ENCODE results near the gene KCNQ2. TPM values are rescaled to one million over a fixed set of nuclear protein-coding genes. Genes with fewer than 3 reads are reported as not detected.

Gene KCNQ2
- polyA plus RNA-seq, 3 donors = not detected

GRCh38 chr20:63386491-63386890 is 86.0 kb downstream of the KCNQ2 start:
- intact Hi-C loops (cut with micrococcal nuclease) = no loop called here

GRCh38 chr20:63385819-63386218 is 86.6 kb downstream of the KCNQ2 start:
- Mint-ChIP-seq H3K4me3 (no peak overlapping the region), H3K9me3 (peaks cover 18 to 38% (median 25%) of the 10 kb centered on the region in 7 donors), H3K27ac (no peak overlapping the region), H3K4me1 (no peaks in the 10 kb centered on the region), H3K36me3 (no peaks in the 10 kb centered on the region), H3K27me3 (ENCODE audit: low read depth in 3 of 3) (peaks cover 1 to 19% (median 11%) of the 10 kb centered on the region in 3 donors)
- TF ChIP-seq CTCF (IDR thresholded peaks at IDR 0.05) = no peak
- H3K4me3 ChIP-seq (replicated peaks in 1 of 3; ENCODE audit: low read depth in 2 of 3, low read length in 3 of 3) = no peak overlapping the region
- H3K79me2 ChIP-seq (ENCODE audit: insufficient read depth, low read length) = no peaks in the 10 kb centered on the region
- peaks cover 29 to 30% of the 10 kb centered on the region in 2 donors for H3K9me3 ChIP-seq (replicated peaks in 1 of 2; ENCODE audit: control insufficient read depth in 1 of 2, insufficient read depth in 1 of 2, low read length in 2 of 2)
- intact Hi-C loops (cut with micrococcal nuclease) = no loop called here
- no peaks in the 10 kb centered on the region for H3K36me3 ChIP-seq (replicated peaks in 1 of 2; ENCODE audit: control insufficient read depth in 1 of 2, insufficient read depth in 2 of 2, low read length in 2 of 2)
- H2AFZ ChIP-seq (ENCODE audit: insufficient read depth, low read depth, low read length, poor library complexity, severe bottlenecking) = no peak overlapping the region
- H3K9ac ChIP-seq (ENCODE audit: insufficient read depth, low read length, poor library complexity, severe bottlenecking) = no peak overlapping the region
- no peaks in the 10 kb centered on the region for H4K20me1 ChIP-seq (ENCODE audit: insufficient read depth, low read length)
- H3K4me2 ChIP-seq (replicated peaks; ENCODE audit: extremely low read depth, low read length, poor library complexity, severe bottlenecking) = no peak overlapping the region
- no peaks in the 10 kb centered on the region for H3K4me1 ChIP-seq (ENCODE audit: control insufficient read depth in 1 of 2, insufficient read depth in 2 of 2, low read length in 2 of 2)
- 88% methylated on average over 5 of the region's 6 CpGs for WGBS (ENCODE audit: insufficient coverage)
- no peaks in the 10 kb centered on the region for H3K27me3 ChIP-seq (ENCODE audit: control insufficient read depth in 2 of 2, insufficient read depth in 2 of 2, low read length in 2 of 2)
- no peak overlapping the region for H3K27ac ChIP-seq (ENCODE audit: low read depth in 1 of 2, low read length in 2 of 2)
- DNase-seq = no peak

More at GRCh38 chr20:63386491-63386890, 86.0 kb downstream of the KCNQ2 start:
- H3K9me3 ChIP-seq (replicated peaks in 1 of 2; ENCODE audit: control insufficient read depth in 1 of 2, insufficient read depth in 1 of 2, low read length in 2 of 2) = peaks cover 29 to 30% of the 10 kb centered on the region in 2 donors
- 90% methylated on average over 16 of the region's 18 CpGs for WGBS (ENCODE audit: insufficient coverage)
- TF ChIP-seq CTCF (IDR thresholded peaks at IDR 0.05) = no peak
- no peaks in the 10 kb centered on the region for H3K36me3 ChIP-seq (replicated peaks in 1 of 2; ENCODE audit: control insufficient read depth in 1 of 2, insufficient read depth in 2 of 2, low read length in 2 of 2)
- no peak for DNase-seq
- peaks cover 1 to 17% (median 7%) of the 10 kb centered on the region in 3 donors for H3K27me3 Mint-ChIP-seq (ENCODE audit: low read depth in 3 of 3)
- H3K9ac ChIP-seq (ENCODE audit: insufficient read depth, low read length, poor library complexity, severe bottlenecking) = no peak overlapping the region
- no peaks in the 10 kb centered on the region for H3K4me1 Mint-ChIP-seq
- H3K27me3 ChIP-seq (ENCODE audit: control insufficient read depth in 2 of 2, insufficient read depth in 2 of 2, low read length in 2 of 2) = no peaks in the 10 kb centered on the region
- H4K20me1 ChIP-seq (ENCODE audit: insufficient read depth, low read length) = no peaks in the 10 kb centered on the region
- H3K27ac Mint-ChIP-seq = no peak overlapping the region
- H3K27ac ChIP-seq (ENCODE audit: low read depth in 1 of 2, low read length in 2 of 2) = no peak overlapping the region
- H3K4me1 ChIP-seq (ENCODE audit: control insufficient read depth in 1 of 2, insufficient read depth in 2 of 2, low read length in 2 of 2) = no peaks in the 10 kb centered on the region
- H2AFZ ChIP-seq (ENCODE audit: insufficient read depth, low read depth, low read length, poor library complexity, severe bottlenecking) = no peak overlapping the region
- H3K4me3 ChIP-seq (replicated peaks in 1 of 3; ENCODE audit: low read depth in 2 of 3, low read length in 3 of 3) = no peak overlapping the region
- no peaks in the 10 kb centered on the region for H3K36me3 Mint-ChIP-seq
- H3K4me2 ChIP-seq (replicated peaks; ENCODE audit: extremely low read depth, low read length, poor library complexity, severe bottlenecking) = no peak overlapping the region
- no peaks in the 10 kb centered on the region for H3K79me2 ChIP-seq (ENCODE audit: insufficient read depth, low read length)
- peaks cover 18 to 38% (median 25%) of the 10 kb centered on the region in 7 donors for H3K9me3 Mint-ChIP-seq
- H3K4me3 Mint-ChIP-seq = no peak overlapping the region
